IMR-90 (cell line): ENCODE measurements around the gene RAB3IL1. TPM values are rescaled to one million over a fixed set of nuclear protein-coding genes. Genes with fewer than 3 reads are reported as not detected.

ENCODE experiments used
- ATAC-seq: fragments of 200-7000 bp; cut with Tn5 transposase; 2 replicates; pipeline ENCODE4 v1.9.1; 2020; ENCODE audit warnings: low read depth, mild to moderate bottlenecking, moderate library complexity
- BruUV-seq: library from RNA; stranded (reverse); fragments of 400-500 nt; replicated peaks from 2 replicates; lab custom pipeline; 2021; lab: Mats Ljungman, UMichigan
- CTCF ChIA-PET: fragments of 300-600 bp; formaldehyde crosslinking; extraction: SDS; loops from one replicate; lab custom pipeline; 2021; ENCODE audit warnings: antibody characterized with exemption; lab: Yijun Ruan, JAX
- POLR2A ChIA-PET: fragments of 300-600 bp; sonication (Branson Sonifier 250); formaldehyde crosslinking; loops from one replicate; lab custom pipeline; 2022; ENCODE audit warnings: antibody characterized with exemption; ENCODE audit not compliant: unreplicated experiment; lab: Charles Lee
- DNase-seq: peaks from one replicate; pipeline ENCODE4 v3.0.0; 2013
- H2AFZ ChIP-seq: replicated peaks from 2 replicates; pipeline ENCODE3; 2013; ENCODE audit warnings: low read length, mild to moderate bottlenecking; ENCODE audit not compliant: poor library complexity
- H2AK5ac ChIP-seq: 2 replicates; pipeline ENCODE4 v1.6.1; 2013; ENCODE audit warnings: low read depth, low read length, inconsistent platforms
- H2AK9ac ChIP-seq: replicated peaks from 2 replicates; pipeline ENCODE3; 2013; ENCODE audit warnings: mild to moderate bottlenecking, low read depth, low read length, moderate library complexity; ENCODE audit not compliant: poor library complexity
- H2BK120ac ChIP-seq: 2 replicates; pipeline ENCODE4 v1.6.1; 2013; ENCODE audit warnings: low read depth, low read length, inconsistent platforms
- H2BK15ac ChIP-seq: 3 replicates; pipeline ENCODE4 v1.6.1; 2013; ENCODE audit warnings: low read depth, low read length, inconsistent platforms
- H2BK20ac ChIP-seq: 2 replicates; pipeline ENCODE4 v1.6.1; 2013; ENCODE audit warnings: low read depth, mild to moderate bottlenecking, inconsistent platforms, low read length, moderate library complexity
- H2BK5ac ChIP-seq: 2 replicates; pipeline ENCODE4 v1.6.1; 2013; ENCODE audit warnings: mild to moderate bottlenecking, low read depth, low read length, inconsistent platforms; ENCODE audit not compliant: poor library complexity, severe bottlenecking
- H3K14ac ChIP-seq: replicated peaks from 2 replicates; pipeline ENCODE4 v1.6.1; 2013; ENCODE audit warnings: low read depth, low read length, inconsistent platforms
- H3K18ac ChIP-seq: 2 replicates; pipeline ENCODE4 v1.6.1; 2013; ENCODE audit warnings: low read depth, low read length, control low read depth
- H3K23ac ChIP-seq: 2 replicates; pipeline ENCODE4 v1.6.1; 2013; ENCODE audit warnings: low read depth, low read length, inconsistent platforms
- H3K27ac ChIP-seq: 2 replicates; pipeline ENCODE4 v1.5.1; 2013; ENCODE audit warnings: mild to moderate bottlenecking, control low read depth, low read length; ENCODE audit not compliant: insufficient read depth
- H3K27me3 ChIP-seq: 2 replicates; pipeline ENCODE4 v1.6.1; 2013; ENCODE audit warnings: low read length; ENCODE audit not compliant: control insufficient read depth, insufficient read depth
- H3K36me3 ChIP-seq: 2 replicates; pipeline ENCODE4 v1.6.1; 2013; ENCODE audit warnings: low read length, mixed read lengths; ENCODE audit not compliant: control insufficient read depth, insufficient read depth
- H3K4ac ChIP-seq: 2 replicates; pipeline ENCODE4 v1.6.1; 2013; ENCODE audit warnings: low read depth, low read length, inconsistent platforms
- H3K4me1 ChIP-seq: 2 replicates; pipeline ENCODE4 v1.6.1; 2013; ENCODE audit warnings: low read length, mixed read lengths; ENCODE audit not compliant: control insufficient read depth, insufficient read depth
- H3K4me2 ChIP-seq: 2 replicates; pipeline ENCODE4 v1.6.1; 2013; ENCODE audit warnings: low read depth, mild to moderate bottlenecking, control low read depth, low read length, moderate library complexity
- H3K4me3 ChIP-seq: 2 replicates; pipeline ENCODE4 v1.5.1; 2013; ENCODE audit warnings: low read depth, mild to moderate bottlenecking, control low read depth, low read length, moderate library complexity; ENCODE audit not compliant: insufficient read depth
- H3K56ac ChIP-seq: 2 replicates; pipeline ENCODE4 v1.6.1; 2013; ENCODE audit warnings: low read length, inconsistent platforms; ENCODE audit not compliant: insufficient read depth; ENCODE audit errors: extremely low read depth
- H3K79me1 ChIP-seq, 2 experiments: 2 replicates each; pipeline ENCODE4 v1.6.1; 2013; ENCODE audit warnings: low read length in 2 of 2, inconsistent platforms in 1 of 2, low read depth in 1 of 2
- H3K9ac ChIP-seq: 2 replicates; pipeline ENCODE4 v1.6.1; 2013; ENCODE audit warnings: low read depth, low read length, control low read depth
- H3K9me1 ChIP-seq: 2 replicates; pipeline ENCODE4 v1.6.1; 2013; ENCODE audit warnings: low read length, inconsistent platforms; ENCODE audit not compliant: insufficient read depth
- H3K9me3 ChIP-seq: 2 replicates; pipeline ENCODE4 v1.6.1; 2013; ENCODE audit warnings: low read length; ENCODE audit not compliant: control insufficient read depth, insufficient read depth
- H4K20me1 ChIP-seq: 2 replicates; pipeline ENCODE4 v1.6.1; 2013; ENCODE audit warnings: low read length, inconsistent platforms; ENCODE audit not compliant: insufficient read depth
- H4K5ac ChIP-seq: 2 replicates; pipeline ENCODE4 v1.6.1; 2013; ENCODE audit warnings: mild to moderate bottlenecking, low read depth, low read length, control low read depth
- H4K8ac ChIP-seq, 2 experiments: 2 replicates each; pipeline ENCODE4 v1.6.1; 2013; ENCODE audit warnings: low read depth in 2 of 2, low read length in 2 of 2, control low read depth in 1 of 2, inconsistent platforms in 1 of 2
- H4K91ac ChIP-seq: 2 replicates; pipeline ENCODE4 v1.6.1; 2013; ENCODE audit warnings: low read depth, low read length, inconsistent platforms; ENCODE audit not compliant: insufficient read depth
- BHLHE40 ChIP-seq: fragments of 150-350 bp; IDR thresholded peaks from 2 replicates; pipeline ENCODE4 v1.6.1; 2016; ENCODE audit warnings: mild to moderate bottlenecking, low read depth, low read length
- CEBPB ChIP-seq: IDR thresholded peaks from 2 replicates; pipeline ENCODE4 v1.6.1; 2012; ENCODE audit warnings: low read depth, low read length, improper control_type of control experiment
- CHD1 ChIP-seq: IDR thresholded peaks from 2 replicates; pipeline ENCODE4 v1.6.1; 2012; ENCODE audit warnings: low read depth, low read length, improper control_type of control experiment
- ELK1 ChIP-seq: fragments of 150-350 bp; IDR thresholded peaks from 2 replicates; pipeline ENCODE4 v1.6.1; 2016; ENCODE audit warnings: low read depth, mild to moderate bottlenecking, low read length, moderate library complexity, borderline replicate concordance
- FOS ChIP-seq: fragments of 150-350 bp; IDR thresholded peaks from 2 replicates; pipeline ENCODE4 v1.6.1; 2016; ENCODE audit warnings: low read depth, low read length
- MAFK ChIP-seq: IDR thresholded peaks from 2 replicates; pipeline ENCODE4 v1.6.1; 2012; ENCODE audit warnings: low read depth, low read length, improper control_type of control experiment
- MAZ ChIP-seq: IDR thresholded peaks from 2 replicates; pipeline ENCODE4 v1.6.1; 2012; ENCODE audit warnings: low read depth, mild to moderate bottlenecking, low read length, improper control_type of control experiment, moderate library complexity, borderline replicate concordance
- NFE2L2 ChIP-seq: fragments of 150-350 bp; IDR thresholded peaks from 2 replicates; pipeline ENCODE4 v1.6.1; 2016; ENCODE audit warnings: low read depth, mild to moderate bottlenecking, low read length
- POLR2A ChIP-seq: IDR thresholded peaks from 2 replicates; pipeline ENCODE4 v1.6.1; 2012; ENCODE audit warnings: mild to moderate bottlenecking, low read depth, low read length
- RCOR1 ChIP-seq: IDR thresholded peaks from 2 replicates; pipeline ENCODE4 v1.6.1; 2012; ENCODE audit warnings: mild to moderate bottlenecking, low read length, improper control_type of control experiment; ENCODE audit not compliant: insufficient replicate concordance
- RFX5 ChIP-seq: IDR thresholded peaks from 2 replicates; pipeline ENCODE4 v1.8.0; 2012; ENCODE audit warnings: low read depth, mild to moderate bottlenecking, low read length, moderate library complexity
- USF2 ChIP-seq: fragments of 150-350 bp; IDR thresholded peaks from 2 replicates; pipeline ENCODE4 v1.6.1; 2017; ENCODE audit warnings: mild to moderate bottlenecking, antibody characterized with exemption, low read length, low read depth
- WGBS, 2 experiments: methylation state at CpG; one replicate each; pipeline versions ENCODE4 v1.1.5 to v1.1.7; 2013; ENCODE audit warnings: missing lambda C conversion rate in 2 of 2; ENCODE audit not compliant: insufficient read length in 1 of 2; ENCODE audit errors: extremely low coverage in 2 of 2; 5-methylcytosine and 5-hydroxymethylcytosine counted together
- dilution Hi-C: fragments of 300-500 bp; cut with HindIII; formaldehyde crosslinking; loops from one replicate; pipeline ENCODE4 v1.14.3; 2018; ENCODE audit warnings: low sequenced_read_pairs; ENCODE audit not compliant: unreplicated experiment
- in situ Hi-C: fragments of 300-500 bp; cut with MboI; formaldehyde crosslinking; loops from 3 replicates; pipeline ENCODE4 v1.14.3; 2019; ENCODE audit warnings: low sequenced_read_pairs, inconsistent platforms, mixed read lengths
- intact Hi-C: fragments of 100-400 bp; cut with micrococcal nuclease; formaldehyde crosslinking; loops from 2 replicates; pipeline ENCODE4 v1.10.0; 2022
- polyA plus RNA-seq, 3 experiments: library from polyadenylated mRNA; depleted of rRNA; stranded (reverse); fragments of >200 nt; gene quantifications; 2 replicates each; pipeline ENCODE4 v1.2.3, GENCODE V29; 2012; ENCODE audit warnings: low replicate concordance in 1 of 3
- total RNA-seq: library from RNA; depleted of rRNA; stranded (reverse); fragments of >200 nt; gene quantifications from 2 replicates; pipeline ENCODE4 v1.2.3, GENCODE V29; 2012
- TF ChIP-seq, protein P1 (sequence below): conservative IDR thresholded peaks from 2 replicates; pipeline ENCODE4 v1.5.1; 2012; ENCODE audit warnings: mild to moderate bottlenecking, low read depth, low read length, improper control_type of control experiment

Gene RAB3IL1
- total and polyA plus RNA-seq, 2 of the 4 experiments (the other 2 are of a cell fraction): 0.72 to 1.9 TPM

GRCh38 chr11:61868571-61869428, 48.6 kb downstream of the RAB3IL1 start:
- CTCF ChIA-PET: no interaction called here
- no peak overlapping the region for H3K4me2 ChIP-seq
- TF ChIP-seq ELK1: no peak
- no peak for TF ChIP-seq CEBPB
- TF ChIP-seq RFX5: no peak
- TF ChIP-seq MAFK: no peak
- no peak for TF ChIP-seq POLR2A
- no peak for TF ChIP-seq MAZ
- TF ChIP-seq CHD1: no peak
- no peak for TF ChIP-seq NFE2L2
- TF ChIP-seq FOS: no peak
- TF ChIP-seq, protein P1, sequence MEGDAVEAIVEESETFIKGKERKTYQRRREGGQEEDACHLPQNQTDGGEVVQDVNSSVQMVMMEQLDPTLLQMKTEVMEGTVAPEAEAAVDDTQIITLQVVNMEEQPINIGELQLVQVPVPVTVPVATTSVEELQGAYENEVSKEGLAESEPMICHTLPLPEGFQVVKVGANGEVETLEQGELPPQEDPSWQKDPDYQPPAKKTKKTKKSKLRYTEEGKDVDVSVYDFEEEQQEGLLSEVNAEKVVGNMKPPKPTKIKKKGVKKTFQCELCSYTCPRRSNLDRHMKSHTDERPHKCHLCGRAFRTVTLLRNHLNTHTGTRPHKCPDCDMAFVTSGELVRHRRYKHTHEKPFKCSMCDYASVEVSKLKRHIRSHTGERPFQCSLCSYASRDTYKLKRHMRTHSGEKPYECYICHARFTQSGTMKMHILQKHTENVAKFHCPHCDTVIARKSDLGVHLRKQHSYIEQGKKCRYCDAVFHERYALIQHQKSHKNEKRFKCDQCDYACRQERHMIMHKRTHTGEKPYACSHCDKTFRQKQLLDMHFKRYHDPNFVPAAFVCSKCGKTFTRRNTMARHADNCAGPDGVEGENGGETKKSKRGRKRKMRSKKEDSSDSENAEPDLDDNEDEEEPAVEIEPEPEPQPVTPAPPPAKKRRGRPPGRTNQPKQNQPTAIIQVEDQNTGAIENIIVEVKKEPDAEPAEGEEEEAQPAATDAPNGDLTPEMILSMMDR: no peak
- TF ChIP-seq BHLHE40: no peak
- TF ChIP-seq RCOR1: no peak
- no peak for TF ChIP-seq USF2
- WGBS, 2 experiments: 66% methylated on average over 5 of the region's 14 CpGs; no CpG with 5 or more reads in 1 of the 2 experiments
- H2BK20ac ChIP-seq: no peak overlapping the region
- no peak overlapping the region for H4K91ac ChIP-seq
- intact Hi-C loops (no loop called here), in situ Hi-C loops (loop anchor here (25.0 kb wide), 1 partner anchor 444 kb away; no protein-coding TSS in a partner anchor), dilution Hi-C loops (no loop called here)
- no peak overlapping the region for H3K9ac ChIP-seq
- no TSS peak for BruUV-seq
- POLR2A ChIA-PET: no interaction called here
- no peak overlapping the region for H3K56ac ChIP-seq
- H2AK9ac ChIP-seq: no peak overlapping the region
- H2BK15ac ChIP-seq: no peak overlapping the region
- H4K5ac ChIP-seq: no peak overlapping the region
- H3K27me3 ChIP-seq: no peaks in the 10 kb centered on the region
- no peak overlapping the region for H3K23ac ChIP-seq
- no peak overlapping the region for H3K14ac ChIP-seq
- H4K20me1 ChIP-seq: no peaks in the 10 kb centered on the region; the same call in 1 of the 2 replicates
- H3K18ac ChIP-seq: no peak overlapping the region
- ATAC-seq (no peak), DNase-seq (no peak)
- no peaks in the 10 kb centered on the region for H3K9me1 ChIP-seq
- no peak overlapping the region for H3K4ac ChIP-seq
- H3K27ac ChIP-seq: no peak overlapping the region
- H3K36me3 ChIP-seq: peaks cover 12% of the 10 kb centered on the region; the same call in 1 of the 2 replicates
- H4K8ac ChIP-seq: no peak overlapping the region
- no peak overlapping the region for H2BK120ac ChIP-seq
- H3K4me3 ChIP-seq: no peak overlapping the region
- H2AK5ac ChIP-seq: no peak overlapping the region
- H2AFZ ChIP-seq: no peak overlapping the region
- peaks cover 2% of the 10 kb centered on the region for H3K4me1 ChIP-seq
- H3K79me1 ChIP-seq: no peaks in the 10 kb centered on the region
- H2BK5ac ChIP-seq: no peak overlapping the region
- no peaks in the 10 kb centered on the region for H3K9me3 ChIP-seq
